Natural killer cell (primary cell): ENCODE results near the gene MED7. TPM values are rescaled to one million over a fixed set of nuclear protein-coding genes. Genes with fewer than 3 reads are reported as not detected.
"Not testable (repeated sequence)": the region's sequence is repeated elsewhere in the genome, so short reads cannot be mapped to it uniquely, and the experiment has no call there.

Source experiments
- ATAC-seq, 3 donors: fragments of 150-1000 bp in 2 of 3; fragments of 200-7000 bp in 1 of 3; cut with Tn5 transposase; 1 replicate in 1 of 3; 2 replicates in 2 of 3; pipeline ENCODE4 v1.10.0; 2021; ENCODE audit warnings: mild to moderate bottlenecking in 2 of 3, moderate library complexity in 2 of 3
- DNase-seq, 2 donors: peaks; one replicate each; pipeline versions ENCODE4 v3.0.0 to v3.0.0-alpha.2; 2013 to 2021; ENCODE audit warnings: mixed read lengths in 1 of 2
- H3K27ac ChIP-seq: one replicate; pipeline ENCODE4 v1.5.1; 2013; ENCODE audit warnings: mild to moderate bottlenecking, low read length
- H3K27me3 ChIP-seq: one replicate; pipeline ENCODE4 v1.6.1; 2013; ENCODE audit warnings: low read length; ENCODE audit not compliant: control insufficient read depth, insufficient read depth
- H3K36me3 ChIP-seq: one replicate; pipeline ENCODE4 v1.6.1; 2013; ENCODE audit warnings: low read length; ENCODE audit not compliant: control insufficient read depth, insufficient read depth
- H3K4me1 ChIP-seq: one replicate; pipeline ENCODE4 v1.6.1; 2013; ENCODE audit warnings: low read length; ENCODE audit not compliant: control insufficient read depth, insufficient read depth
- H3K4me3 ChIP-seq: one replicate; pipeline ENCODE4 v1.5.1; 2013; ENCODE audit warnings: low read length
- H3K9me3 ChIP-seq: one replicate; pipeline ENCODE4 v1.6.1; 2013; ENCODE audit warnings: low read length; ENCODE audit not compliant: control insufficient read depth, insufficient read depth
- H3K27ac Mint-ChIP-seq, 2 donors: one replicate each; pipeline ENCODE4 v1.8.0; 2022; ENCODE audit warnings: mild to moderate bottlenecking in 2 of 2, mixed read lengths in 2 of 2, moderate library complexity in 1 of 2
- H3K27me3 Mint-ChIP-seq, 2 donors: one replicate each; pipeline ENCODE4 v1.8.0; 2022; ENCODE audit warnings: low read depth in 2 of 2, mixed read lengths in 2 of 2
- H3K36me3 Mint-ChIP-seq: one replicate; pipeline ENCODE4 v1.8.0; 2022; ENCODE audit warnings: mixed read lengths
- H3K4me1 Mint-ChIP-seq, 2 donors: one replicate each; pipeline ENCODE4 v1.8.0; 2022; ENCODE audit warnings: mixed read lengths in 2 of 2
- H3K4me3 Mint-ChIP-seq: one replicate; pipeline ENCODE4 v1.8.0; 2022; ENCODE audit warnings: mild to moderate bottlenecking, moderate library complexity, mixed read lengths
- H3K9me3 Mint-ChIP-seq, 2 donors: one replicate each; pipeline ENCODE4 v1.8.0; 2022; ENCODE audit warnings: mixed read lengths in 2 of 2
- WGBS: methylation state at CpG from one replicate; pipeline ENCODE4 v1.1.7; 2013; ENCODE audit warnings: missing lambda C conversion rate; ENCODE audit not compliant: insufficient coverage; 5-methylcytosine and 5-hydroxymethylcytosine counted together
- intact Hi-C: fragments of 100-400 bp; cut with micrococcal nuclease; formaldehyde crosslinking; loops from one replicate; pipeline ENCODE4 v1.14.2; 2022
- total RNA-seq, 4 donors: library from RNA; stranded (reverse); fragments of 120-200 nt in 1 of 4; gene quantifications; one replicate each; pipeline versions ENCODE4 v1.2.3 to v1.2.4, GENCODE V29; 2013 to 2022
- TF ChIP-seq, protein P1 (sequence below): fragments of 200-600 bp; IDR thresholded peaks from one replicate; pipeline ENCODE4 v1.8.0; 2022; ENCODE audit warnings: antibody characterized with exemption

The MED7 gene
- total RNA-seq, 3 donors from 2014 or later (not counting 1 experiment from before 2014, with no cell fraction given) = 9.6 to 13.3 (median 12.4) TPM

GRCh38 chr5:157187046-157187754, 44.5 kb upstream of the MED7 start:
- Histone ChIP-seq H3K9me3 (no peaks in the 10 kb centered on the region), H3K4me1 (peaks cover 47% of the 10 kb centered on the region), H3K27me3 (no peaks in the 10 kb centered on the region), H3K27ac (peak overlapping the region; percentile 12), H3K36me3 (peaks cover 30% of the 10 kb centered on the region), H3K4me3 (no peak overlapping the region)
- DNase-seq (peak in 1 of 2 donors; percentile 51), ATAC-seq (peak in 2 of 3 donors; percentile 23 to 44)
- Mint-ChIP-seq H3K4me3 (peak overlapping the region; percentile 38), H3K4me1 (peaks cover 78 to 86% of the 10 kb centered on the region in 2 donors), H3K27ac (peak overlapping the region; percentile 74 to 75), H3K36me3 (peaks cover 6% of the 10 kb centered on the region), H3K9me3 (no peaks in the 10 kb centered on the region), H3K27me3 (no peaks in the 10 kb centered on the region)
- 70% methylated on average over 5 of the region's 5 CpGs for WGBS
- intact Hi-C loops = no loop called here
- TF ChIP-seq, protein P1, sequence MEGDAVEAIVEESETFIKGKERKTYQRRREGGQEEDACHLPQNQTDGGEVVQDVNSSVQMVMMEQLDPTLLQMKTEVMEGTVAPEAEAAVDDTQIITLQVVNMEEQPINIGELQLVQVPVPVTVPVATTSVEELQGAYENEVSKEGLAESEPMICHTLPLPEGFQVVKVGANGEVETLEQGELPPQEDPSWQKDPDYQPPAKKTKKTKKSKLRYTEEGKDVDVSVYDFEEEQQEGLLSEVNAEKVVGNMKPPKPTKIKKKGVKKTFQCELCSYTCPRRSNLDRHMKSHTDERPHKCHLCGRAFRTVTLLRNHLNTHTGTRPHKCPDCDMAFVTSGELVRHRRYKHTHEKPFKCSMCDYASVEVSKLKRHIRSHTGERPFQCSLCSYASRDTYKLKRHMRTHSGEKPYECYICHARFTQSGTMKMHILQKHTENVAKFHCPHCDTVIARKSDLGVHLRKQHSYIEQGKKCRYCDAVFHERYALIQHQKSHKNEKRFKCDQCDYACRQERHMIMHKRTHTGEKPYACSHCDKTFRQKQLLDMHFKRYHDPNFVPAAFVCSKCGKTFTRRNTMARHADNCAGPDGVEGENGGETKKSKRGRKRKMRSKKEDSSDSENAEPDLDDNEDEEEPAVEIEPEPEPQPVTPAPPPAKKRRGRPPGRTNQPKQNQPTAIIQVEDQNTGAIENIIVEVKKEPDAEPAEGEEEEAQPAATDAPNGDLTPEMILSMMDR = no peak

DNA sequence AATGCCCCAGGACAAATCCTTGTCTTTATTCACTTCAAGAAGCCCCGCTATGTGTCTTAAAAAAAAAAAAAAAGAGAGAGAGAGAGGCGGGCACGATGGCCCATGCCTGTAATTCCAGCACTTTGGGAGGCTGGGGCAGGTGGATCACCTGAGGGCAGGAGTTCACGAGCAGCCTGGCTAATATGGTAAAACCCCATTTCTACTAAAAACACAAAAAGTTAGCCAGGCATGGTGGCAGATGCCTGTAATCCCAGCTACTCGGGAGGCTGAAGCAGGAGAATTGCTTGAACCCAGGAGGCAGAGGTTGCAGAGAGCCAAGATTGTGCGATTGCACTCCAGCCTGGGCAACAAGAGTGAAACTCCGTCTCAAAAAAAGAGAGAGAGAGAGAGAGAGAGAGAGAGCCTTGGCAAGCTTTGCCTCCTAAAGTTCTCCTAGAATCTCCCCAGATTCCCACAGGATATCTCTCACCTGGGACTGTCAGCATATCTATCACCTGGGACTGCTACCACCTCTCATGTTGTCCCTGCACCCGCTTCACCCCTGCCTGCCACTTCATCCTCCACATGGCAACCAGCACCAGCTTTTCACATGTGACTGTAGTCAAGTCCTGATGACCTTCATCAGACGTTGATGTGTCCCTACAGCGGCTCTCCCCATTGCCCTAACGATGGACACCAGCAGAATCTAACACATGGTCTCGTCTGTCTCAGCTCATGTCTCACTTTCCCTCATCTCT, 43.8 kb upstream of the MED7 start:
- WGBS = 73% methylated on average over 10 of the region's 12 CpGs
- H3K4me1 Mint-ChIP-seq = peaks cover 76 to 87% of the 10 kb centered on the region in 2 donors
- Histone ChIP-seq H3K9me3 (no peaks in the 10 kb centered on the region), H3K4me1 (peaks cover 47% of the 10 kb centered on the region), H3K27ac (peak overlapping the region; percentile 12), H3K4me3 (no peak overlapping the region), H3K27me3 (no peaks in the 10 kb centered on the region), H3K36me3 (peaks cover 29% of the 10 kb centered on the region)
- intact Hi-C loops = no loop called here
- TF ChIP-seq, protein P1 = no peak
- H3K27ac Mint-ChIP-seq = peak overlapping the region; percentile 74 to 75
- H3K27me3 Mint-ChIP-seq = no peaks in the 10 kb centered on the region
- H3K4me3 Mint-ChIP-seq = peak overlapping the region; percentile 71
- H3K36me3 Mint-ChIP-seq = no peaks in the 10 kb centered on the region
- ATAC-seq = peak in 1 of 3 donors; percentile 12
- DNase-seq = peak in 1 of 2 donors; percentile 4
- no peaks in the 10 kb centered on the region for H3K9me3 Mint-ChIP-seq

DNA sequence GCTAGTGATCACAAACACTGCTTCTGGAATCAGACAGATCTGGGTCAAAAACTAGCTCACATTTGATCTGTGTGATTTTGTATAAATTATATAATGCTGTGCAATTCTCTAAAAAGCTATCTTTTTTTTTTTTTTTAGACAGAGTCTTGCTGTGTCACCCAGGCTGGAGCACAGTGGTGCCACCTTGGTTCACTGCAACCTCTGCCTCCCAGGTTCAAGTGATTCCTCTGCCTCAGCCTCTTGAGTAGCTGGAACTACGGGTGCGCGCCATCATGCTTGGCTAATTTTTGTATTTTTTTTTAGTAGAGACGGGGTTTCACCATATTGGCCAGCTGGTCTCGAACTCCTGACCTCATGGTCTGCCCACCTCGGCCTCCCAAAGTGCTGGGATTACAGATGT, 42.5 kb upstream of the MED7 start:
- H3K4me1 Mint-ChIP-seq = peaks cover 79 to 91% of the 10 kb centered on the region in 2 donors
- peaks cover 29% of the 10 kb centered on the region for H3K36me3 ChIP-seq
- WGBS = 83% methylated on average over 6 of the region's 6 CpGs

GRCh38 chr5:157184117-157184670, 41.5 kb upstream of the MED7 start:
- Mint-ChIP-seq H3K4me1 (peaks cover 80 to 92% of the 10 kb centered on the region in 2 donors), H3K9me3 (no peaks in the 10 kb centered on the region), H3K36me3 (peaks cover 7% of the 10 kb centered on the region), H3K27me3 (no peaks in the 10 kb centered on the region), H3K27ac (peak overlapping the region; percentile 96 to 97), H3K4me3 (peak overlapping the region; percentile 99)
- intact Hi-C loops = no loop called here
- TF ChIP-seq, protein P1 = no peak
- Histone ChIP-seq H3K36me3 (peaks cover 26% of the 10 kb centered on the region), H3K9me3 (no peaks in the 10 kb centered on the region), H3K4me1 (peaks cover 43% of the 10 kb centered on the region), H3K4me3 (peak overlapping the region; percentile 61), H3K27ac (no peak overlapping the region), H3K27me3 (no peaks in the 10 kb centered on the region)
- DNase-seq = peak in 1 of 2 donors; percentile 30
- no peak for ATAC-seq
- 88% methylated on average over 8 of the region's 8 CpGs for WGBS

More for the DNA sequence above, 42.5 kb upstream of the MED7 start:
- H3K27me3 ChIP-seq, H3K27me3 Mint-ChIP-seq, intact Hi-C loops, H3K4me3 ChIP-seq, H3K9me3 ChIP-seq, DNase-seq, H3K9me3 Mint-ChIP-seq, H3K27ac ChIP-seq, ATAC-seq, H3K36me3 Mint-ChIP-seq: not testable (repeated sequence)
- Mint-ChIP-seq H3K27ac (peak overlapping the region in 1 of 2 donors; percentile 96), H3K4me3 (peak overlapping the region; percentile 99)
- peaks cover 42% of the 10 kb centered on the region for H3K4me1 ChIP-seq
